PFSK-1 (cell line): ENCODE data around the gene APBA2.

ENCODE experiments used
- FOXP2 ChIP-seq: optimal IDR thresholded peaks from 2 replicates; pipeline ENCODE3; 2011; ENCODE audit warnings: borderline replicate concordance, control low read depth, inconsistent platforms; ENCODE audit not compliant: insufficient read depth; ENCODE audit errors: extremely low read length, extremely low read depth
- POLR2AphosphoS5 ChIP-seq: IDR thresholded peaks from 2 replicates; pipeline ENCODE4 v1.6.1; 2012; ENCODE audit warnings: low read depth, mild to moderate bottlenecking, control low read depth, low read length, moderate library complexity
- REST ChIP-seq, 2 experiments: IDR thresholded peaks; 2 replicates each; pipeline versions ENCODE4 v1.6.1 to v1.8.0; 2011 to 2012; ENCODE audit warnings: low read depth in 2 of 2, low read length in 2 of 2, control low read depth in 1 of 2, inconsistent platforms in 1 of 2, mild to moderate bottlenecking in 1 of 2, moderate library complexity in 1 of 2; ENCODE audit not compliant: insufficient read depth in 1 of 2
- SIN3A ChIP-seq: IDR thresholded peaks from 2 replicates; pipeline ENCODE4 v1.6.1; 2012; ENCODE audit warnings: mild to moderate bottlenecking, low read length, moderate library complexity, borderline replicate concordance; ENCODE audit not compliant: insufficient read depth
- TAF1 ChIP-seq: IDR thresholded peaks from 2 replicates; pipeline ENCODE4 v1.6.1; 2012; ENCODE audit warnings: low read length, control low read depth, borderline replicate concordance; ENCODE audit not compliant: insufficient read depth

The APBA2 gene

GRCh38 chr15:28956491-28956890 lies 70.7 kb downstream of the APBA2 start:
- TF ChIP-seq POLR2AphosphoS5 (no peak), SIN3A (no peak), FOXP2 (no peak), TAF1 (no peak), REST (IDR thresholded peaks at IDR 0.05; ENCODE audit: insufficient read depth in 1 of 2, low read depth in 2 of 2, low read length in 2 of 2) (no peak)

- TF ChIP-seq FOXP2 (no peak), POLR2AphosphoS5 (no peak), TAF1 (no peak), REST (IDR thresholded peaks at IDR 0.05; ENCODE audit: insufficient read depth in 1 of 2, low read depth in 2 of 2, low read length in 2 of 2) (no peak), SIN3A (no peak)
Measured at GRCh38 chr15:28957606-28958498, 72.1 kb downstream of the APBA2 start.

- TF ChIP-seq FOXP2: no peak
- no peak for TF ChIP-seq TAF1
- no peak for TF ChIP-seq POLR2AphosphoS5
- no peak for TF ChIP-seq REST (IDR thresholded peaks at IDR 0.05; ENCODE audit: insufficient read depth in 1 of 2, low read depth in 2 of 2, low read length in 2 of 2)
- TF ChIP-seq SIN3A: no peak
Measured at GRCh38 chr15:28959326-28959725, 73.6 kb downstream of the APBA2 start.

GRCh38 chr15:28960979-28961378 lies 75.2 kb downstream of the APBA2 start:
- TF ChIP-seq FOXP2 (no peak), POLR2AphosphoS5 (no peak), REST (IDR thresholded peaks at IDR 0.05; ENCODE audit: insufficient read depth in 1 of 2, low read depth in 2 of 2, low read length in 2 of 2) (no peak), SIN3A (no peak), TAF1 (no peak)
